Lower lobe of right lung (tissue), 2 donors: ENCODE data around the gene AP3S2. TPM values are rescaled to one million over a fixed set of nuclear protein-coding genes. Genes with fewer than 3 reads are reported as not detected.
"Not testable (repeated sequence)": the region's sequence is repeated elsewhere in the genome, so short reads cannot be mapped to it uniquely, and the experiment has no call there.

Source experiments
- ATAC-seq, 2 donors: fragments of 200-7000 bp; cut with Tn5 transposase; one replicate each; pipeline ENCODE4 v1.9.1; 2020 to 2022; ENCODE audit warnings: mild to moderate bottlenecking in 2 of 2, moderate library complexity in 2 of 2
- DNase-seq: peaks from one replicate; pipeline ENCODE4 v3.0.0-alpha.2; 2020
- H3K27ac ChIP-seq: fragments of 200-600 bp; one replicate; pipeline ENCODE4 v1.8.0; 2022
- H3K27me3 ChIP-seq: fragments of 200-600 bp; one replicate; pipeline ENCODE4 v1.8.0; 2022; ENCODE audit warnings: low read depth
- H3K36me3 ChIP-seq: fragments of 200-600 bp; one replicate; pipeline ENCODE4 v1.8.0; 2022; ENCODE audit warnings: mild to moderate bottlenecking
- H3K4me1 ChIP-seq: fragments of 200-600 bp; one replicate; pipeline ENCODE4 v1.8.0; 2022
- H3K4me3 ChIP-seq: fragments of 200-600 bp; one replicate; pipeline ENCODE4 v1.8.0; 2022; ENCODE audit warnings: mild to moderate bottlenecking
- H3K9me3 ChIP-seq: fragments of 200-600 bp; one replicate; pipeline ENCODE4 v1.8.0; 2022
- CTCF ChIP-seq: fragments of 200-600 bp; IDR thresholded peaks from one replicate; pipeline ENCODE4 v1.8.0; 2022; ENCODE audit warnings: antibody characterized with exemption, mild to moderate bottlenecking
- intact Hi-C: fragments of 100-400 bp; cut with DNase I; formaldehyde crosslinking; loops from one replicate; pipeline ENCODE4 v1.11.0; 2022
- total RNA-seq: library from RNA; stranded (reverse); fragmentation: NEBNext Ultra II Directional; extraction: Animal tissue kit (Norgen Biotek cat#: 25700); gene quantifications from one replicate; pipeline ENCODE4 v1.2.1, GENCODE V29; 2021
- donor health status: DM: no; HTN: yes; CAD: no; lungs with severe emphysema.

Gene AP3S2
- total RNA-seq, 1 donor from 2014 or later: 36.9 TPM

DNA sequence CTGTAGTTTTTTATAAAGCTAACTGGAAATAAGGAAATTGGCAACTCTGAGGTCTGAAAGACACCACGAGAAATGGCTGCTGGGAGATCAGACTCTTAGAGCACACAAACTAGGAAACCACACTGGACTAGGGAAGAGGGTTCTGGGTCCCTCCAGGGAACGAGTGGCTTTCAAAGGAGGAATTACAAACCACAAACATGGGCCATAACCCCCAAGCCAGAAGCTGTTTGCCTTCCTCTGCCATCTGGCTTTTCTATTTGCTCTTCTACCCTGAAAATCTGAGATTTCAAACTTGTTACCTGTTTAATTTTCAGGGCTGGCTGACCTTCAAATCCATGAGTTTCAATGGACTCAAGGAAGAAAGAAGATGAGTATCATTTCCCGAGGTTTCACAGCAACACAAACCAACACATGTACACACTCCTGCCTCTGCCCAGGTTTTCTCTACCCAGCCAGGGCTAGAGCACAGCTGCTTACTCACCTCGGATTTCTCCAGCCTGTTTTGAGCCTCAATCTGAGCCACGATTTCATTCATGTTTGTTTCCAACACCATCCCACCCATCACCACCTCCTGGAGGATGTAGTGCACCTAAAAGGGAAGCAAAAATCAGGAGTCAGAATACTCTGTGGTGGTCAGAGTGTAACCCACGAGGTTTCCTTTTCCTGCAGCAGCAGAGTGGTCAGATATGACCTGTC lies 56.5 kb downstream of the AP3S2 start:
- DNase-seq: no peak
- TF ChIP-seq CTCF: no peak
- Histone ChIP-seq H3K9me3 (no peaks in the 10 kb centered on the region), H3K4me1 (peaks cover 51% of the 10 kb centered on the region), H3K36me3 (peaks cover 44% of the 10 kb centered on the region), H3K27ac (peak overlapping the region; percentile 79), H3K27me3 (no peaks in the 10 kb centered on the region), H3K4me3 (no peak overlapping the region)
- ATAC-seq: peak; percentile 57 to 64
- intact Hi-C loops: no loop called here

DNA sequence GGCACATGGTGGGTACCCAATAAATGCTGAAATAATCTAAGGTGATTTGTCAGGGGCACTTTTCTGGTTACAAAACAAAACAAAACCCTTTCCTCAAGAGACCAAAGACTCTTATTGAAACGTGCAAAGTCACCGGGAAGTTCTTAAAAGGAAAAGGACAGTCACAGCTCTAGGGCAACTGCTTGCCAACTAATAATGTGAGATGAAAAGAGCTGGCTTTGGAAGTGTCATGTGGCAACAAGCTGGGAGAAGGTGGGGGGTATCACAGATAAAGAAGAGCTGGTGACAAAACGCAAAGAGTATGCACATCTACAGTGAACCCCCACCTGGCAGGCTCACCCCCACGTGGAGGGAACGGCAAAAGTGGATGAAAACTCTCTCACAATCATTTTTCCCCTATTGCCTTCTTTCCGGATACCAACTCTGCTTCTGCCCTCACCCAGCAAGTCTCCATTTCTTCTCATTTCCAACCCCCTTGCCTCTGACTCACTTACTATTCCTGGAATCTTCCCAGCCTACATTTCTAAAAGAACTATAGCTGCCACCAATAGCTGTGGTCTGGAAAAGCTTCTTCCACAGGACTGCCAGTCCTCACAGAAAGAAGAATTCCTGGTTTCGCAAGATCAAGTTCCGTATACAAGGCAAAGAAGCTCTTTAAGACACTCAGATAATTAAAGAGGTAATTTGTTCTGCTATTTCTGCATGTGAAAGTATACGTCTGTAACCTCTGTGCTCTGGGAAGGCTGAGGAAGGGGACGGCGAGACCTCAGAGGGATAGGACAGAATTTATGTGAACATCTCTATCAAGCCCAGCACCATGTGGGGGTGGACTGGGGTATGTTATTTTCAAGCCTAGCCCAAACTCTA lies 57.3 kb downstream of the AP3S2 start:
- Histone ChIP-seq H3K4me3 (no peak overlapping the region), H3K4me1 (peaks cover 51% of the 10 kb centered on the region), H3K9me3 (no peaks in the 10 kb centered on the region), H3K36me3 (peaks cover 44% of the 10 kb centered on the region), H3K27me3 (no peaks in the 10 kb centered on the region), H3K27ac (peak overlapping the region; percentile 79)
- no peak for DNase-seq
- ATAC-seq: peak; percentile 79 to 88
- intact Hi-C loops: no loop called here
- no peak for TF ChIP-seq CTCF

- TF ChIP-seq CTCF: no peak
- ATAC-seq (no peak), DNase-seq (no peak)
- H3K9me3 ChIP-seq: no peaks in the 10 kb centered on the region
- H3K4me1 ChIP-seq: peaks cover 51% of the 10 kb centered on the region
- intact Hi-C loops: no loop called here
- no peak overlapping the region for H3K4me3 ChIP-seq
- no peaks in the 10 kb centered on the region for H3K27me3 ChIP-seq
- H3K36me3 ChIP-seq: peaks cover 44% of the 10 kb centered on the region
- H3K27ac ChIP-seq: no peak overlapping the region
Measured at GRCh38 chr15:89835176-89835564, 58.6 kb downstream of the AP3S2 start.

DNA sequence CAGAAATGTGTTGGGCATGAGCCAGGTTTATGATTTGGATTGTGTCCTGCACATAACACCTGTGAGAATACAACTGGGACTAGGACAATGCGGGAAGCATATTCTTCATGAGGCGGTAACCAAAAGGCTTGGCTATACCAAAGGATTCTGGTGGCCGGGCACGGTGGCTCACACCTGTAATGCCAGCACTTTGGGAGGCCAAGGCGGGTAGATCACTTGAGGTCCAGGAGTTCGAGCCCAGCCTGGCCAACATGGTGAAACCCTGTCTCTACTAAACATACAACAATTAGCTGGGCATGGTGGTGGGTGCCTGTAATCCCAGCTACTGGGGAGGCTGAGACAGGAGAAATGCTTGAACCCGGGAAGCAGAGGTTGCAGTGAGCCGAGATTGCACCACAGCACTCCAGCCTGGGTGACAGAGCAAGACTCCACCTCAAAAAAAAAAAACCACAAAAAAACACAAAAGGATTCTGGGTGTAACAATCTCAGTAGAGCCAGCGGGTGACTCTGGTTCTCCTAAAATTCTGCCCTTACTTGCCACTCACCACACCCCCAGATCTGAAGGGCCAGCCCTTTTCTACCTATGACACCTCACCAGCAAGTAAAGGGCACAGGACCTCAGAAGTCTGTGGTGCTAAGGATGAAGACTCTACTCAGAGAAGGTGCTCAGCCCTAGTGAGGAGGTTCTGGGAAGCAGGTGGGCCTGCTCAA lies 59.2 kb downstream of the AP3S2 start:
- intact Hi-C loops, H3K27me3 ChIP-seq, DNase-seq, H3K4me3 ChIP-seq, ATAC-seq, H3K9me3 ChIP-seq, H3K27ac ChIP-seq: not testable (repeated sequence)
- peaks cover 47% of the 10 kb centered on the region for H3K4me1 ChIP-seq
- H3K36me3 ChIP-seq: peaks cover 44% of the 10 kb centered on the region

GRCh38 chr15:89833966-89834365 lies 59.8 kb downstream of the AP3S2 start:
- no peak for TF ChIP-seq CTCF
- ATAC-seq (no peak), DNase-seq (no peak)
- Histone ChIP-seq H3K9me3 (no peaks in the 10 kb centered on the region), H3K4me1 (peaks cover 45% of the 10 kb centered on the region), H3K36me3 (peaks cover 44% of the 10 kb centered on the region), H3K27ac (peak overlapping the region; percentile 7), H3K4me3 (no peak overlapping the region), H3K27me3 (no peaks in the 10 kb centered on the region)
- intact Hi-C loops: no loop called here
